NB4 (cell line): Measurements from ENCODE around the gene RGS14.

ENCODE experiments used
- DNase-seq: peaks from one replicate; pipeline ENCODE4 v3.0.0; 2010; ENCODE audit warnings: low read depth
- H3K4me3 ChIP-seq: one replicate; pipeline ENCODE4 v1.5.1; 2011; ENCODE audit warnings: mild to moderate bottlenecking, low read depth, low read length, moderate library complexity
- CTCF ChIP-seq: IDR thresholded peaks from one replicate; pipeline ENCODE4 v1.5.1; 2012; ENCODE audit warnings: low read depth, low read length
- MYC ChIP-seq: IDR thresholded peaks from 2 replicates; pipeline ENCODE4 v1.6.1; 2011; ENCODE audit warnings: low read depth, low read length
- POLR2A ChIP-seq: IDR thresholded peaks from 2 replicates; pipeline ENCODE4 v1.6.1; 2011; ENCODE audit warnings: mild to moderate bottlenecking; ENCODE audit not compliant: insufficient read length; ENCODE audit errors: extremely low read depth
- TF ChIP-seq, protein P1 (sequence below): IDR thresholded peaks from 2 replicates; pipeline ENCODE4 v1.6.1; 2011; ENCODE audit warnings: low read depth, low read length

RGS14 gene

GRCh38 chr5:177333420-177334154, 24.1 kb upstream of the RGS14 start:
- TF ChIP-seq CTCF: no peak
- TF ChIP-seq MYC: no peak
- TF ChIP-seq, protein P1, sequence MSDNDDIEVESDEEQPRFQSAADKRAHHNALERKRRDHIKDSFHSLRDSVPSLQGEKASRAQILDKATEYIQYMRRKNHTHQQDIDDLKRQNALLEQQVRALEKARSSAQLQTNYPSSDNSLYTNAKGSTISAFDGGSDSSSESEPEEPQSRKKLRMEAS: no peak
- TF ChIP-seq POLR2A: no peak
- DNase-seq: no peak
- H3K4me3 ChIP-seq: no peak overlapping the region

DNA sequence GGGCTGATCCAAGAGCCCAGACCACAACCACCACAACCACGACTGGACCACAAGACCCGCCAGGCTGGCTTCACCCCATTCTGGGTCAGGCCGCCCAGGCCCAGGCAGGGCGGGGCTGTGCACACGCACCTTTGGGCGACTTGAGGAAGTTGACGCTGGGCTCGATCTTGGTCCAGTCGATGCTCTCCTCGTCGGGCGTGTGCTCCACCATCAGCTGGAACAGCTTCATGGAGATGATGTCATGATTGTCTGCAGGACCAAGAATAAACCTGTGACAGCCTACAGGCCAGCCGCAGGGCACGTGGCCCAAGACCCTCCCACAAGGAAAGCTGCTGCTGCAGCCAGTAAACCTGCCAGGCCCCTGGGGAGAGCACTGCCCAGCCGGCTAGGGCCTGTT, 23.6 kb upstream of the RGS14 start:
- no peak for DNase-seq
- TF ChIP-seq MYC (no peak), POLR2A (no peak), CTCF (no peak)
- TF ChIP-seq, protein P1: no peak
- H3K4me3 ChIP-seq: no peak overlapping the region

GRCh38 chr5:177334781-177335700, 22.7 kb upstream of the RGS14 start:
- TF ChIP-seq CTCF (no peak), POLR2A (no peak), MYC (no peak)
- TF ChIP-seq, protein P1: no peak
- no peak for DNase-seq
- H3K4me3 ChIP-seq: no peak overlapping the region

- no peak for TF ChIP-seq MYC
- TF ChIP-seq CTCF: no peak
- TF ChIP-seq, protein P1: no peak
- no peak for TF ChIP-seq POLR2A
- no peak for DNase-seq
- no peak overlapping the region for H3K4me3 ChIP-seq
These were observed 22.0 kb upstream of the RGS14 start for GRCh38 chr5:177335701-177336065.

DNA sequence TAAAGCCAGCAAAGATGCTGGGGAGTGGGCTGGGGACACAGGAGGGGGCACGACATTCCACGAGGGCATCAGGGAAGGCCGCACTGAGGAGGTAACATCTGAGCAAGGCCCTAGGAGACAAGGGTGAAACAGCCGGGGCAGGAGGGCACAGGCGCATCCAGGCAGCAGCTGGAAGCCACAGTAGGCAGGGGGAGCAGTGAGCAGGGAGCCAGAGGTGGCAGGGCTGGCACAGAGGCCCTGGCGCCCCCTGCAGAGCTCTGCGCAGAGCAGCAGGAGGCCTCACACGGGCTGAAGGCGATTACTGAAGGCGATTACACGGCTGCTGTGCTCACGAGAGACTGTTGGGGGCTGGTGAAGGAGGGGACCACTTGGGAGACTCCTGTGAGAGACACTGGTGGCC, 21.6 kb upstream of the RGS14 start:
- no peak overlapping the region for H3K4me3 ChIP-seq
- DNase-seq: peak; percentile 58
- TF ChIP-seq CTCF (peak; percentile 66), MYC (no peak)
